22Rv1 (cell line): Measurements from ENCODE around the gene MYLIP.
"Not testable (repeated sequence)": the region's sequence is repeated elsewhere in the genome, so short reads cannot be mapped to it uniquely, and the experiment has no call there.

ENCODE experiments used
- H3K27ac ChIP-seq: fragments of 450-650 bp; 2 replicates; pipeline ENCODE4 v1.5.1; 2017
- CTCF ChIP-seq: fragments of 450-650 bp; IDR thresholded peaks from 2 replicates; pipeline ENCODE4 v1.5.1; 2017; ENCODE audit warnings: mild to moderate bottlenecking
- ZFX ChIP-seq: fragments of 450-650 bp; IDR thresholded peaks from 2 replicates; pipeline ENCODE4 v1.6.1; 2017; ENCODE audit warnings: antibody characterized with exemption, borderline replicate concordance

MYLIP gene

GRCh38 chr6:16171400-16171799, 42.5 kb downstream of the MYLIP start:
- no peak for TF ChIP-seq ZFX
- no peak for TF ChIP-seq CTCF
- H3K27ac ChIP-seq, result no peak overlapping the region

GRCh38 chr6:16173167-16173940, 44.5 kb downstream of the MYLIP start:
- TF ChIP-seq ZFX (no peak), CTCF (no peak)
- H3K27ac ChIP-seq, result no peak overlapping the region

GRCh38 chr6:16174416-16175078, 45.7 kb downstream of the MYLIP start:
- no peak overlapping the region for H3K27ac ChIP-seq

GRCh38 chr6:16176600-16176999, 47.7 kb downstream of the MYLIP start:
- not testable (repeated sequence) for H3K27ac ChIP-seq

More at GRCh38 chr6:16174416-16175078, 45.7 kb downstream of the MYLIP start:
- no peak for TF ChIP-seq ZFX
- TF ChIP-seq CTCF, result no peak

- TF ChIP-seq CTCF, result no peak
- TF ChIP-seq ZFX, result no peak
- H3K27ac ChIP-seq, result no peak overlapping the region
Observed at GRCh38 chr6:16177881-16178280, 49.0 kb downstream of the MYLIP start.

- no peak overlapping the region for H3K27ac ChIP-seq
- no peak for TF ChIP-seq CTCF
Observed at GRCh38 chr6:16178351-16178750, 49.5 kb downstream of the MYLIP start.

GRCh38 chr6:16179063-16179462, 50.2 kb downstream of the MYLIP start:
- no peak for TF ChIP-seq ZFX
- TF ChIP-seq CTCF, result no peak
- H3K27ac ChIP-seq, result no peak overlapping the region
